Suprapubic skin (tissue), 4 donors: ENCODE data around the gene FEM1A.

Source experiments
- POLR2A ChIP-seq, 2 donors: fragments of 450-650 bp; IDR thresholded peaks; one replicate each; pipeline ENCODE4 v1.6.1; 2017; ENCODE audit warnings: antibody characterized with exemption in 2 of 2, mild to moderate bottlenecking in 2 of 2, moderate library complexity in 2 of 2
- POLR2AphosphoS5 ChIP-seq, 3 donors: sonication (generic); formaldehyde crosslinking; IDR thresholded peaks; one replicate each; pipeline ENCODE4 v1.6.1; 2017; ENCODE audit warnings: antibody characterized with exemption in 3 of 3
- TF ChIP-seq, protein P1 (sequence below), 2 donors: fragments of 200-600 bp in 1 of 2; fragments of 450-650 bp in 1 of 2; sonication (generic) in 1 of 2; IDR thresholded peaks; one replicate each; pipeline ENCODE4 v1.5.1; 2016 to 2019; ENCODE audit warnings: antibody characterized with exemption in 2 of 2, mild to moderate bottlenecking in 1 of 2, moderate library complexity in 1 of 2

- TF ChIP-seq POLR2A (IDR thresholded peaks at IDR 0.05) (no peak), POLR2AphosphoS5 (IDR thresholded peaks at IDR 0.05) (no peak)
- TF ChIP-seq, protein P1, sequence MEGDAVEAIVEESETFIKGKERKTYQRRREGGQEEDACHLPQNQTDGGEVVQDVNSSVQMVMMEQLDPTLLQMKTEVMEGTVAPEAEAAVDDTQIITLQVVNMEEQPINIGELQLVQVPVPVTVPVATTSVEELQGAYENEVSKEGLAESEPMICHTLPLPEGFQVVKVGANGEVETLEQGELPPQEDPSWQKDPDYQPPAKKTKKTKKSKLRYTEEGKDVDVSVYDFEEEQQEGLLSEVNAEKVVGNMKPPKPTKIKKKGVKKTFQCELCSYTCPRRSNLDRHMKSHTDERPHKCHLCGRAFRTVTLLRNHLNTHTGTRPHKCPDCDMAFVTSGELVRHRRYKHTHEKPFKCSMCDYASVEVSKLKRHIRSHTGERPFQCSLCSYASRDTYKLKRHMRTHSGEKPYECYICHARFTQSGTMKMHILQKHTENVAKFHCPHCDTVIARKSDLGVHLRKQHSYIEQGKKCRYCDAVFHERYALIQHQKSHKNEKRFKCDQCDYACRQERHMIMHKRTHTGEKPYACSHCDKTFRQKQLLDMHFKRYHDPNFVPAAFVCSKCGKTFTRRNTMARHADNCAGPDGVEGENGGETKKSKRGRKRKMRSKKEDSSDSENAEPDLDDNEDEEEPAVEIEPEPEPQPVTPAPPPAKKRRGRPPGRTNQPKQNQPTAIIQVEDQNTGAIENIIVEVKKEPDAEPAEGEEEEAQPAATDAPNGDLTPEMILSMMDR (IDR thresholded peaks at IDR 0.05) = no peak
Observed at GRCh38 chr19:4847190-4847973, 55.8 kb downstream of the FEM1A start.
